GM20000 (cell line): ENCODE data around the gene IL1F10.

Experiments
- DNase-seq: peaks from one replicate; pipeline ENCODE4 v3.0.0; 2012; ENCODE audit warnings: low spot score
- TF ChIP-seq, protein P1 (sequence below): IDR thresholded peaks from 2 replicates; pipeline ENCODE4 v1.5.1; 2012; ENCODE audit warnings: mild to moderate bottlenecking, control low read depth; ENCODE audit errors: extremely low read depth, missing control alignments

The IL1F10 gene

DNA sequence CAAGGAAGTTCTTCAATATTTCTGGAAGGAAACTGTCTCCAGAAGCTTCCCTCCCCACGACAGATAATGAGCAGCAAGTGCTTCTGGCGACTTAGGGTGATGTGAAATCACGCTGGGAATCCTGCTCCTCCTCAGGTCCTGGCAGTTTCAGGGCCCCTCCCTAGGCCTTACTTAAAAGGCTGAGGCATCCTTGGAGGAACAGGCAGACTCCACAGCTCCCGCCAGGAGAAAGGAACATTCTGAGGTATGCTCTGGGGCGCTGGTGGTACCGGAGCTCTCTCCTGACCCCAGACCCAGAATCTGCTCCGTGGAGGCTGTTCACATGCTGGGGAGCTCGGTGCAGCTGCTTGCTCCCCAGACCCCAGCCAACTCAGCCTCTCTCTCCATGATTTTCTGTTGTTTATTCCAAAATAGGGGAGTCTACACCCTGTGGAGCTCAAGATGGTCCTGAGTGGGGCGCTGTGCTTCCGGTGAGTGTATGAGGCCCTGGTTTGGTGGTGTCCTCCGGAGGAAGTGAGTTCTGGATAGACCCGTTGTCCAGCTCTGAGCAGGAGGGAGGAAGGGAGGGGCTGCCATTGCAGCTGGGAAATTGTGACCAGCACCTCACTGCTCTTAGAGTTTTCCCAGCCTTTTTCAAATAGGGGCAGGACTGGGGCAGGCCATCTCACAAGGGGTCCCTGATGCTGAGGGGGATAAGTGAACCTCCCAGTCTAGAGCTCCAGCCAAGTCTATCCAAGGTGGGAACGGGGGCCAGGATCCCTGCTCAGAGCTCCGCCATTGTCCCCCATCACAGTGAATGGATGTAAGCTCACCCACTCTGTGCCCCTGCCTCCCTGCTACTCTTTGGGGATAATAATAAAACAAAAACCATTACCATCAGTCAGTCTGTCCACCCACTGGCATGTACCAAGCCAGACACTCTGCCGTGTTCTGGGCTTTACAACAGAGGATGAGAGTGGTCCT, 8.5 kb upstream of the IL1F10 start, which contains the start of gene IL36RN:
TSS of gene IL36RN (plus strand) at position 201 of the 963 bp plus-strand sequence. CDS start at position 442, 241 bp downstream.
- TF ChIP-seq, protein P1, sequence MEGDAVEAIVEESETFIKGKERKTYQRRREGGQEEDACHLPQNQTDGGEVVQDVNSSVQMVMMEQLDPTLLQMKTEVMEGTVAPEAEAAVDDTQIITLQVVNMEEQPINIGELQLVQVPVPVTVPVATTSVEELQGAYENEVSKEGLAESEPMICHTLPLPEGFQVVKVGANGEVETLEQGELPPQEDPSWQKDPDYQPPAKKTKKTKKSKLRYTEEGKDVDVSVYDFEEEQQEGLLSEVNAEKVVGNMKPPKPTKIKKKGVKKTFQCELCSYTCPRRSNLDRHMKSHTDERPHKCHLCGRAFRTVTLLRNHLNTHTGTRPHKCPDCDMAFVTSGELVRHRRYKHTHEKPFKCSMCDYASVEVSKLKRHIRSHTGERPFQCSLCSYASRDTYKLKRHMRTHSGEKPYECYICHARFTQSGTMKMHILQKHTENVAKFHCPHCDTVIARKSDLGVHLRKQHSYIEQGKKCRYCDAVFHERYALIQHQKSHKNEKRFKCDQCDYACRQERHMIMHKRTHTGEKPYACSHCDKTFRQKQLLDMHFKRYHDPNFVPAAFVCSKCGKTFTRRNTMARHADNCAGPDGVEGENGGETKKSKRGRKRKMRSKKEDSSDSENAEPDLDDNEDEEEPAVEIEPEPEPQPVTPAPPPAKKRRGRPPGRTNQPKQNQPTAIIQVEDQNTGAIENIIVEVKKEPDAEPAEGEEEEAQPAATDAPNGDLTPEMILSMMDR = no peak
- DNase-seq = no peak

DNA sequence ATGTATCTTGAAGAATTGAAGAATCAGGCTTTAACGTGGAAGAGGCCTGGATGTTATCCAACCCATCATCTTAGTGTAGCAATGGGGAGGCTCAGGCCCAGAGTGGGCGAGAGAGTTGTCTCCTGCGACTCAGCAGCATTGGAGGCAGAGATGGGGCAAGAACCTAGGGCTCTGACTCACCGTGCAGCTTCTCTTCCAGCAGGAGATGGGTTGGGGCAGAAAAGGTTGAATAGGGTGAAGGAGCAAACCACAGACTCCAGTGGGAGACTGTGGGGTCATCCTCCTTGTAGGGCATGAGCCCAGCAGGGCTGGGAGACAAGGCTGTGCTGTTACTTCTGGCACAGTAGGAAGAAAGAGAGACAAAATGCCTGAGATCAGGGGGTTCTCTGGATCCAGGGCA, 7.4 kb upstream of the IL1F10 start:
- TF ChIP-seq, protein P1 = no peak
- no peak for DNase-seq

DNA sequence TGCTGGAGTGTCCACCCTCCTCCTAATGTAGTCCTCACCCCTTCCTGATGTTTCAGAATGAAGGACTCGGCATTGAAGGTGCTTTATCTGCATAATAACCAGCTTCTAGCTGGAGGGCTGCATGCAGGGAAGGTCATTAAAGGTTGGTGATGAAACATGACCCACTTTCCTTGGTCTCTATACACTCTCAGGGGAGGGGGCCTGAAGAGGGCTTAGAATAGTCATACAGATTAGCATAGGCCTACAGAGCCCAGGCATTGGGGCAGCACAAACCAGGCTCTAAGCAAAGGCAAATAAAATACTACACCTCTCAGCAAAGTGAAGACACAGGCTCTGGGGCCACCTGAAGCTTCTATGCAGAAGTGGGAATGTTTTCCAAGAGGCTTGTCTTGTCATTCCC, 7.0 kb upstream of the IL1F10 start:
- DNase-seq = no peak
- TF ChIP-seq, protein P1 = no peak

DNA sequence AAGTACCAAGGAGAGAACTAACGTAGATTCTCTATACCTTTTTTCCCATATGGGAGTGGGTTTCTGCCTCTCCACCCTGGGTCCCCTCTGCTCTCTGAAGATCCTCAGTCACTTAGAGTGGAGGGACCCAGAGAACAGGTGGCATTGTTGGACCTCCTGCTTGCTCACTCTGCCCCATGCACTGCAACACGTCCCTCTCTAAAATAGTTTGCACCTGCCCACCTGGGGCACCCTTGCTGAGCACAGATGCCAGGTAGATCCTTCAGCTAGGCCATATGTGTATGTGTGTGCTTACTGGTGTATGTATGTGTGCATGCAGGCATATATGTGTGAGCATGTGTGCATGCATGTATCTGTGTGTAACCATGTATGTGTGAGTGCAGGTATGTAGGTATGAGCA, 6.5 kb upstream of the IL1F10 start:
- TF ChIP-seq, protein P1 = no peak
- DNase-seq = no peak

DNA sequence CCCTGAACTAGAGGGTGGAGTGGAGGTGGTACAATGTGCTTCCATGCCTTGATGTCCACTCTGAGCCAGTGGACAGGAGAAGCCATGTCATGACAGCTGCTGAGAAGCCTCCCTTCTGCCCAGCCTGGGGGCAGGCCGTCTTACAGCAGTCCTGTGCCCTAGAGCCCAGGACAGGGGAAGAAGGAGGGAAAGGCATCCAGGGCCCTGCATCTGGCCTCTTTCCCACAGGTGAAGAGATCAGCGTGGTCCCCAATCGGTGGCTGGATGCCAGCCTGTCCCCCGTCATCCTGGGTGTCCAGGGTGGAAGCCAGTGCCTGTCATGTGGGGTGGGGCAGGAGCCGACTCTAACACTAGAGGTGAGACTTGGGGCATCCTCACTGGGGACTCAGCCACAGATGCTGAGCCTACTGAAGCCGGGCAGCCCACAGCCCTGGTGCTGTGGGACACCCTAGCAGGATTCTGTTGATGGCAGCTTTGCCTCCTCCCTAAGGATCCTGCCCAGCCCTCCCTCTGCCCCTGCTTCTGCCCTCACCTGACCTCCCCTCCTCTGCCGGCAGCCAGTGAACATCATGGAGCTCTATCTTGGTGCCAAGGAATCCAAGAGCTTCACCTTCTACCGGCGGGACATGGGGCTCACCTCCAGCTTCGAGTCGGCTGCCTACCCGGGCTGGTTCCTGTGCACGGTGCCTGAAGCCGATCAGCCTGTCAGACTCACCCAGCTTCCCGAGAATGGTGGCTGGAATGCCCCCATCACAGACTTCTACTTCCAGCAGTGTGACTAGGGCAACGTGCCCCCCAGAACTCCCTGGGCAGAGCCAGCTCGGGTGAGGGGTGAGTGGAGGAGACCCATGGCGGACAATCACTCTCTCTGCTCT, 5.6 kb upstream of the IL1F10 start:
- TF ChIP-seq, protein P1 = no peak
- no peak for DNase-seq

DNA sequence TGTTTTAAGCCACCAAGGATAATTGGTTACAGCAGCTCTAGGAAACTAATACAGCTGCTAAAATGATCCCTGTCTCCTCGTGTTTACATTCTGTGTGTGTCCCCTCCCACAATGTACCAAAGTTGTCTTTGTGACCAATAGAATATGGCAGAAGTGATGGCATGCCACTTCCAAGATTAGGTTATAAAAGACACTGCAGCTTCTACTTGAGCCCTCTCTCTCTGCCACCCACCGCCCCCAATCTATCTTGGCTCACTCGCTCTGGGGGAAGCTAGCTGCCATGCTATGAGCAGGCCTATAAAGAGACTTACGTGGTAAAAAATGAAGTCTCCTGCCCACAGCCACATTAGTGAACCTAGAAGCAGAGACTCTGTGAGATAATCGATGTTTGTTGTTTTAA, 3.5 kb upstream of the IL1F10 start:
- TF ChIP-seq, protein P1 = no peak
- DNase-seq = no peak

DNA sequence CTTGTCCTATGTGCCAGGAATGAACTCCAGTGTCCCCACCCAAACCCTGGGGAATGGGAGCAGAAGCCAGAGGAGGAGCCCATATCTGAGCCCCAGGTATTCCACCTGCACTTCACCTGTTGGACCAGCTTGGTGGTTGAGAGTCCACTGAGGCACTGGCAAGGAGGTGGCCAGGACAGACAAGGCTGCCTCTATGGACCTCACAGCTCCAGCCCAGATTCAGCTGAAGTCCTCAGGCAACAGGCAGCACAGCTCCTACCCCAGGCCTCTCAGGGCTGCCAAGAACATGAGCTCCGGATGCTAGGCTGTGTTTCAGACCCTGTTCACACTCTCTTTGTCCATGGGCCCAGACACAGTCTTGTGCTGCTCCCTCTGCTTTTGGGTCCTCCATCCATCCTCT, 2.9 kb upstream of the IL1F10 start:
- DNase-seq = no peak
- TF ChIP-seq, protein P1 = no peak
